PC-3 (cell line): Measurements from ENCODE around the gene MAPK7.

Experiments
- EZH2phosphoT487 ChIP-seq: fragments of 300-600 bp; sonication (generic); IDR thresholded peaks from 2 replicates; pipeline ENCODE4 v1.6.1; 2018; ENCODE audit warnings: mild to moderate bottlenecking, antibody characterized with exemption, low read length, borderline replicate concordance
- TF ChIP-seq, protein P1 (sequence below): fragments of 300-600 bp; sonication (generic); conservative IDR thresholded peaks from 2 replicates; pipeline ENCODE4 v1.5.1; 2017; ENCODE audit warnings: antibody characterized with exemption, low read depth, mild to moderate bottlenecking, low read length

DNA sequence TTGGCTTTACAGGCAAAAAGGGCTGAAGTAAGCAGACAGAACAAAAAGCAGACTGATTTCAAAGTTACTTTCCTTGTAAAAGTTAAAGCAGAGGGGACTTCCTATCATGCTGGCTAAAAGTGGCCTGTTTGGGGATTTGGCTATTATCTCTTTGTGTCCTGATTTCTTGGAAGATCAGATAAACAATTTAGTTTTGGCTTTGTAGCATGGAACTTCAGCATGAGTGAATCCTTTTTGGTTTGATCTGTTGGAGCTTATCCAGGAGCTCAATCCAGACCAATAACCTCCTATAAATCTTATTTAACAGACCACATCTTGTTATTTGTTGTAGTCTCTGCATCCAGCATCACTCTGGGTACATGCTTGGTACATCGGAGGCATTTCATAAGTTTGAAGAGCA lies 23.9 kb downstream of the MAPK7 start:
- no peak for TF ChIP-seq EZH2phosphoT487
- TF ChIP-seq, protein P1, sequence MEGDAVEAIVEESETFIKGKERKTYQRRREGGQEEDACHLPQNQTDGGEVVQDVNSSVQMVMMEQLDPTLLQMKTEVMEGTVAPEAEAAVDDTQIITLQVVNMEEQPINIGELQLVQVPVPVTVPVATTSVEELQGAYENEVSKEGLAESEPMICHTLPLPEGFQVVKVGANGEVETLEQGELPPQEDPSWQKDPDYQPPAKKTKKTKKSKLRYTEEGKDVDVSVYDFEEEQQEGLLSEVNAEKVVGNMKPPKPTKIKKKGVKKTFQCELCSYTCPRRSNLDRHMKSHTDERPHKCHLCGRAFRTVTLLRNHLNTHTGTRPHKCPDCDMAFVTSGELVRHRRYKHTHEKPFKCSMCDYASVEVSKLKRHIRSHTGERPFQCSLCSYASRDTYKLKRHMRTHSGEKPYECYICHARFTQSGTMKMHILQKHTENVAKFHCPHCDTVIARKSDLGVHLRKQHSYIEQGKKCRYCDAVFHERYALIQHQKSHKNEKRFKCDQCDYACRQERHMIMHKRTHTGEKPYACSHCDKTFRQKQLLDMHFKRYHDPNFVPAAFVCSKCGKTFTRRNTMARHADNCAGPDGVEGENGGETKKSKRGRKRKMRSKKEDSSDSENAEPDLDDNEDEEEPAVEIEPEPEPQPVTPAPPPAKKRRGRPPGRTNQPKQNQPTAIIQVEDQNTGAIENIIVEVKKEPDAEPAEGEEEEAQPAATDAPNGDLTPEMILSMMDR = no peak
